Lower lobe of right lung (tissue), 2 donors: ENCODE results near the gene CMPK1. TPM values are rescaled to one million over a fixed set of nuclear protein-coding genes. Genes with fewer than 3 reads are reported as not detected.

Source experiments
- ATAC-seq, 2 donors: fragments of 200-7000 bp; cut with Tn5 transposase; one replicate each; pipeline ENCODE4 v1.9.1; 2020 to 2022; ENCODE audit warnings: mild to moderate bottlenecking in 2 of 2, moderate library complexity in 2 of 2
- DNase-seq: peaks from one replicate; pipeline ENCODE4 v3.0.0-alpha.2; 2020
- H3K27ac ChIP-seq: fragments of 200-600 bp; one replicate; pipeline ENCODE4 v1.8.0; 2022
- H3K27me3 ChIP-seq: fragments of 200-600 bp; one replicate; pipeline ENCODE4 v1.8.0; 2022; ENCODE audit warnings: low read depth
- H3K36me3 ChIP-seq: fragments of 200-600 bp; one replicate; pipeline ENCODE4 v1.8.0; 2022; ENCODE audit warnings: mild to moderate bottlenecking
- H3K4me1 ChIP-seq: fragments of 200-600 bp; one replicate; pipeline ENCODE4 v1.8.0; 2022
- H3K4me3 ChIP-seq: fragments of 200-600 bp; one replicate; pipeline ENCODE4 v1.8.0; 2022; ENCODE audit warnings: mild to moderate bottlenecking
- H3K9me3 ChIP-seq: fragments of 200-600 bp; one replicate; pipeline ENCODE4 v1.8.0; 2022
- CTCF ChIP-seq: fragments of 200-600 bp; IDR thresholded peaks from one replicate; pipeline ENCODE4 v1.8.0; 2022; ENCODE audit warnings: antibody characterized with exemption, mild to moderate bottlenecking
- intact Hi-C: fragments of 100-400 bp; cut with DNase I; formaldehyde crosslinking; loops from one replicate; pipeline ENCODE4 v1.11.0; 2022
- total RNA-seq: library from RNA; stranded (reverse); fragmentation: NEBNext Ultra II Directional; extraction: Animal tissue kit (Norgen Biotek cat#: 25700); gene quantifications from one replicate; pipeline ENCODE4 v1.2.1, GENCODE V29; 2021
- donor health status: DM: no; HTN: yes; CAD: no; lungs with severe emphysema.

The CMPK1 gene
- total RNA-seq, 1 donor from 2014 or later, result 116 TPM

DNA sequence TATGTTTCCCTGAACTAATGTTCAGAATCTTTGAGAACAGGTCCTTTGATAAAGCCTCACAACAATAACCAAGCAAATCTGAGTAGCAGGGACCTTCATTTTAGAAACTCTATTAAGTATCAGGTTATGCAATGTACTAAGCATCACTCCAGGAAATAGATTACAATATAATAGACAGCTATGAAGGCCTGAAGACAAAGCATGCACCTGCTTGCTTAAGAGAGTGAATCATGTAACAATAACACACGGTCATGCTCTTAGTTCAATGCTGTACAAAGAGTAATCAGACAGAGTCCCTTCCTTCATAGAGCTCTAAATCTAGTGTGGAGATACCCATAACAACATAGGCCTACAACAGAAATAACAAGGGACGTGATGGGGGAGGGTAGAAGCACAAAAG, 8.1 kb upstream of the CMPK1 start:
- ATAC-seq (no peak), DNase-seq (no peak)
- intact Hi-C loops, result no loop called here
- H3K27ac ChIP-seq, result no peak overlapping the region
- no peak for TF ChIP-seq CTCF
- no peaks in the 10 kb centered on the region for H3K27me3 ChIP-seq
- H3K36me3 ChIP-seq, result no peaks in the 10 kb centered on the region
- H3K4me3 ChIP-seq, result no peak overlapping the region
- no peaks in the 10 kb centered on the region for H3K9me3 ChIP-seq
- H3K4me1 ChIP-seq, result no peaks in the 10 kb centered on the region

DNA sequence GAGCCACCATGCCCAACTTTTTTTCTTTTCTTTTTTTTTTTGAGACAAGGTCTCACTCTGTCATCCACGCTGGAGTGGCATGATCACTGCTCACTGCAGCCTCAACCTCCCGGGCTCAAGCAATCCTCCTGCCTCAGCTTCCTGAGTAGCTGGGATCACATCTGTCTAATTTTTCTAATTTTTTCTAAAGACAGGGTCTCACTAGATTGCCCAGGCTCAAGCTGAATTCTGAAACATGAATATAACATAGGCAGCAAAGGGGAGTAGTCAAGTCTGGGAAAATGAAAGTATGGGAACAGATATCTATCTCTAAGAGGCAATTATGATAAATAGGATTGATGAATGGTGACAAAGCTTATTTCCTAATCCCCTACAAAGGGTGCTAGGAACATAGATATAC, 7.3 kb upstream of the CMPK1 start:
- intact Hi-C loops, result no loop called here
- DNase-seq (no peak), ATAC-seq (no peak)
- Histone ChIP-seq H3K27me3 (no peaks in the 10 kb centered on the region), H3K4me1 (no peaks in the 10 kb centered on the region), H3K36me3 (no peaks in the 10 kb centered on the region), H3K9me3 (no peaks in the 10 kb centered on the region), H3K4me3 (no peak overlapping the region), H3K27ac (no peak overlapping the region)
- TF ChIP-seq CTCF, result no peak

DNA sequence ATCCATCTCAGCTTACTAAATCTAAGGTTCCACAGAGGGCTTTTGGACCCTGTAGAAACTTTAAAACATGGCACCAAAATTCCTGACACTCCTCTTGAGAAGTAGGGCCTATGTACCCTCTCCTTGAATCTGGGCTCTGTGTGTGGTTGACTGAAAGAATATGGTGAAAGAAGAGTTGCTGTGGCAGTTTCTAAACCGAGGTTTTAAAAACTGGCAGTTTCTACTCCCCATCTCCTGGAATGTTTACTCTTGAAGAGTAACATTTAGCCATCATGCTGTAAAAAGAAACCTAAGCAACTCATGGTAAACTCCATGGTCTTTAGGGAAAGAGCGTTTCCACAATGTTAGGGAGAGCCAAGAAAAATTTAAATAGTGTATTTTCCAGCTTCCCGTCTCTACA, 4.6 kb upstream of the CMPK1 start:
- intact Hi-C loops, result no loop called here
- Histone ChIP-seq H3K27ac (no peak overlapping the region), H3K36me3 (no peaks in the 10 kb centered on the region), H3K27me3 (no peaks in the 10 kb centered on the region), H3K9me3 (no peaks in the 10 kb centered on the region), H3K4me1 (peaks cover 10% of the 10 kb centered on the region), H3K4me3 (no peak overlapping the region)
- no peak for TF ChIP-seq CTCF
- no peak for DNase-seq
- ATAC-seq, result no peak

- no peaks in the 10 kb centered on the region for H3K9me3 ChIP-seq
- intact Hi-C loops, result no loop called here
- no peak overlapping the region for H3K27ac ChIP-seq
- H3K4me1 ChIP-seq, result peaks cover 16% of the 10 kb centered on the region
- H3K36me3 ChIP-seq, result no peaks in the 10 kb centered on the region
- DNase-seq (no peak), ATAC-seq (no peak)
- H3K27me3 ChIP-seq, result no peaks in the 10 kb centered on the region
- H3K4me3 ChIP-seq, result no peak overlapping the region
- TF ChIP-seq CTCF, result no peak
Observed at GRCh38 chr1:47330212-47330611, 3.4 kb upstream of the CMPK1 start.

- H3K4me1 ChIP-seq, result peaks cover 30% of the 10 kb centered on the region
- H3K36me3 ChIP-seq, result no peaks in the 10 kb centered on the region
- no peak for TF ChIP-seq CTCF
- ATAC-seq (no peak), DNase-seq (no peak)
- intact Hi-C loops, result no loop called here
- H3K4me3 ChIP-seq, result no peak overlapping the region
- no peaks in the 10 kb centered on the region for H3K9me3 ChIP-seq
- H3K27me3 ChIP-seq, result no peaks in the 10 kb centered on the region
- H3K27ac ChIP-seq, result no peak overlapping the region
Observed at GRCh38 chr1:47331875-47332274, 1.7 kb upstream of the CMPK1 start.
